SW 1271 (cell line): ENCODE data around the gene ANKFY1.

Source experiments
- DNase-seq, 2 experiments: peaks; one replicate each; lab custom pipeline; 2025; lab: John Stamatoyannopoulos, UW

Gene ANKFY1

GRCh38 chr17:4263282-4264215 lies at the start of gene ANKFY1:
Gene ANKFY1, minus strand, starts transcription at chr17:4263979. Its CDS starts 38 bp downstream, at chr17:4263941.
- peak; percentile 75 to 87 for DNase-seq

- DNase-seq = no peak
Observed at GRCh38 chr17:4310354-4311060, 46.7 kb upstream of the ANKFY1 start.

- no peak for DNase-seq
Observed at GRCh38 chr17:4309897-4310296, 46.1 kb upstream of the ANKFY1 start.

GRCh38 chr17:4307179-4307930 lies 43.6 kb upstream of the ANKFY1 start:
- DNase-seq = no peak

- no peak for DNase-seq
Observed at GRCh38 chr17:4305224-4305623, 41.4 kb upstream of the ANKFY1 start.

- peak in 1 of 2 experiments; percentile 58 for DNase-seq
Observed at GRCh38 chr17:4304417-4305027, 40.7 kb upstream of the ANKFY1 start.

- DNase-seq = no peak
Observed at GRCh38 chr17:4301066-4301465, 37.3 kb upstream of the ANKFY1 start.

- DNase-seq = no peak
Observed at GRCh38 chr17:4297351-4297750, 33.6 kb upstream of the ANKFY1 start.

- DNase-seq = no peak
Observed at GRCh38 chr17:4295686-4296085, 31.9 kb upstream of the ANKFY1 start.

- no peak for DNase-seq
Observed at GRCh38 chr17:4293572-4293971, 29.8 kb upstream of the ANKFY1 start.

GRCh38 chr17:4287710-4288109 lies 23.9 kb upstream of the ANKFY1 start:
- DNase-seq = no peak

GRCh38 chr17:4276514-4276913 lies 12.7 kb upstream of the ANKFY1 start:
- no peak for DNase-seq

GRCh38 chr17:4272972-4273368 lies 9.2 kb upstream of the ANKFY1 start:
- DNase-seq = no peak

GRCh38 chr17:4272213-4272971 lies 8.6 kb upstream of the ANKFY1 start:
- no peak for DNase-seq

- no peak for DNase-seq
Observed at GRCh38 chr17:4270736-4271135, 7.0 kb upstream of the ANKFY1 start.

GRCh38 chr17:4269915-4270314 lies 6.1 kb upstream of the ANKFY1 start:
- no peak for DNase-seq

- no peak for DNase-seq
Observed at GRCh38 chr17:4267402-4267801, 3.6 kb upstream of the ANKFY1 start.

- no peak for DNase-seq
Observed at GRCh38 chr17:4266550-4266949, 2.8 kb upstream of the ANKFY1 start.

GRCh38 chr17:4262703-4263102 lies 1.1 kb downstream of the ANKFY1 start:
- no peak for DNase-seq

- DNase-seq = no peak
Observed at GRCh38 chr17:4261452-4261851, 2.3 kb downstream of the ANKFY1 start.

- no peak for DNase-seq
Observed at GRCh38 chr17:4258867-4259266, 4.9 kb downstream of the ANKFY1 start.
